B cell (primary cell): ENCODE measurements around the gene VEGFB. TPM values are rescaled to one million over a fixed set of nuclear protein-coding genes. Genes with fewer than 3 reads are reported as not detected.

Experiments
- ATAC-seq: fragments of 200-7000 bp; cut with Tn5 transposase; one replicate; pipeline ENCODE4 v1.10.0; 2021; ENCODE audit warnings: low read depth, mild to moderate bottlenecking, moderate number of reproducible peaks, moderate library complexity
- CTCF ChIA-PET: fragments of 350-600 bp; sonication (Branson Sonifier 250); formaldehyde crosslinking; loops from one replicate; lab custom pipeline; 2021; ENCODE audit warnings: antibody characterized with exemption, inconsistent platforms; lab: Charles Lee
- POLR2A ChIA-PET: fragments of 350-600 bp; sonication (Branson Sonifier 250); formaldehyde crosslinking; loops from one replicate; lab custom pipeline; 2021; ENCODE audit warnings: antibody characterized with exemption; lab: Charles Lee
- DNase-seq: peaks from one replicate; pipeline ENCODE4 v3.0.0; 2013
- H2AFZ ChIP-seq: 2 replicates; pipeline ENCODE4 v1.6.1; 2012; ENCODE audit warnings: mild to moderate bottlenecking, low read depth, low read length; ENCODE audit not compliant: insufficient read depth, poor library complexity, severe bottlenecking
- H3K27ac ChIP-seq, 2 donors: 1 replicate in 1 of 2; 2 replicates in 1 of 2; pipeline ENCODE4 v1.5.1; 2012 to 2013; ENCODE audit warnings: low read length in 2 of 2, mild to moderate bottlenecking in 2 of 2, moderate library complexity in 1 of 2
- H3K27me3 ChIP-seq, 4 experiments: fragments of 200-600 bp in 1 of 4; sonication (generic) in 1 of 4; replicated peaks in 1 of 4; 1 replicate in 2 of 4; 2 replicates in 2 of 4; pipeline versions ENCODE4 v1.6.1 to v1.7.0; 2013 to 2016; ENCODE audit warnings: low read length in 3 of 4, mild to moderate bottlenecking in 2 of 4, mixed read lengths in 1 of 4, moderate library complexity in 1 of 4; ENCODE audit not compliant: insufficient read depth in 4 of 4, control insufficient read depth in 3 of 4; ENCODE audit errors: control extremely low read depth in 1 of 4
- H3K36me3 ChIP-seq, 2 experiments: replicated peaks in 1 of 2; 1 replicate in 1 of 2; 2 replicates in 1 of 2; pipeline versions ENCODE4 v1.6.1 to v1.7.1; 2013; ENCODE audit warnings: low read length in 1 of 2; ENCODE audit not compliant: insufficient read depth in 2 of 2, control insufficient read depth in 1 of 2; ENCODE audit errors: control extremely low read depth in 1 of 2, extremely low read depth in 1 of 2
- H3K4me1 ChIP-seq, 2 donors: fragments of 200-600 bp in 1 of 2; sonication (generic) in 1 of 2; 1 replicate in 1 of 2; 2 replicates in 1 of 2; pipeline versions ENCODE4 v1.5.1 to v1.6.1; 2013 to 2017; ENCODE audit warnings: low read length in 2 of 2; ENCODE audit not compliant: control insufficient read depth in 2 of 2, insufficient read depth in 2 of 2
- H3K4me2 ChIP-seq: replicated peaks from 2 replicates; pipeline ENCODE3; 2012; ENCODE audit warnings: mild to moderate bottlenecking, low read depth, low read length; ENCODE audit not compliant: poor library complexity, severe bottlenecking
- H3K4me3 ChIP-seq, 5 experiments: fragments of 200-600 bp in 1 of 5; sonication (generic) in 1 of 5; 1 replicate in 3 of 5; 2 replicates in 2 of 5; pipeline versions ENCODE4 v1.5.1 to v1.7.0; 2011 to 2016; ENCODE audit warnings: low read length in 4 of 5, mild to moderate bottlenecking in 4 of 5, low read depth in 2 of 5, control low read depth in 1 of 5, moderate library complexity in 1 of 5; ENCODE audit not compliant: insufficient read depth in 1 of 5; ENCODE audit errors: control extremely low read depth in 1 of 5, extremely low read depth in 1 of 5
- H3K79me2 ChIP-seq: fragments of 200-600 bp; sonication (generic); one replicate; pipeline ENCODE4 v1.6.0; 2016; ENCODE audit warnings: low read length; ENCODE audit not compliant: control insufficient read depth, insufficient read depth
- H3K9ac ChIP-seq: fragments of 200-600 bp; sonication (generic); 2 replicates; pipeline ENCODE4 v1.6.1; 2017; ENCODE audit warnings: mild to moderate bottlenecking, low read length, moderate library complexity
- H3K9me3 ChIP-seq, 3 donors: one replicate each; pipeline versions ENCODE4 v1.6.1 to v1.7.1; 2013; ENCODE audit warnings: low read length in 2 of 3; ENCODE audit not compliant: control insufficient read depth in 2 of 3, insufficient read depth in 1 of 3; ENCODE audit errors: control extremely low read depth in 1 of 3
- H4K20me1 ChIP-seq: 2 replicates; pipeline ENCODE4 v1.6.0; 2012; ENCODE audit warnings: mild to moderate bottlenecking, low read length; ENCODE audit not compliant: insufficient read depth, control insufficient read depth, poor library complexity, severe bottlenecking
- H3K27ac Mint-ChIP-seq: one replicate; pipeline ENCODE4 v1.8.0; 2021; ENCODE audit warnings: mixed read lengths
- H3K27me3 Mint-ChIP-seq: one replicate; pipeline ENCODE4 v1.8.0; 2021; ENCODE audit warnings: mixed read lengths
- H3K4me1 Mint-ChIP-seq: one replicate; pipeline ENCODE4 v1.8.0; 2021; ENCODE audit warnings: mixed read lengths
- H3K4me3 Mint-ChIP-seq: one replicate; pipeline ENCODE4 v1.8.0; 2021; ENCODE audit warnings: mixed read lengths
- H3K9me3 Mint-ChIP-seq: one replicate; pipeline ENCODE4 v1.8.0; 2022; ENCODE audit warnings: mixed read lengths; ENCODE audit not compliant: insufficient read depth
- CTCF ChIP-seq: fragments of 200-600 bp; IDR thresholded peaks from one replicate; pipeline ENCODE4 v1.8.0; 2022; ENCODE audit warnings: antibody characterized with exemption, mild to moderate bottlenecking
- EZH2 ChIP-seq: IDR thresholded peaks from 2 replicates; pipeline ENCODE4 v1.6.1; 2012; ENCODE audit warnings: borderline replicate concordance, low read depth, mild to moderate bottlenecking, moderate library complexity, low read length; ENCODE audit not compliant: insufficient read depth, poor library complexity, severe bottlenecking
- WGBS: methylation state at CpG from one replicate; pipeline ENCODE4 v1.1.5; 2013; ENCODE audit warnings: missing lambda C conversion rate; ENCODE audit not compliant: insufficient coverage; 5-methylcytosine and 5-hydroxymethylcytosine counted together
- intact Hi-C: fragments of 100-400 bp; cut with micrococcal nuclease; formaldehyde crosslinking; loops from one replicate; pipeline ENCODE4 v1.10.0; 2022
- polyA plus RNA-seq: library from polyadenylated mRNA; depleted of rRNA; stranded (reverse); fragments of >200 nt; gene quantifications from 2 replicates; pipeline ENCODE4 v1.2.3, GENCODE V29; 2012
- total RNA-seq, 2 donors: library from RNA; stranded (reverse); fragments of 120-200 nt in 1 of 2; gene quantifications; 1 replicate in 1 of 2; 2 replicates in 1 of 2; pipeline versions ENCODE4 v1.2.3 to v1.2.4, GENCODE V29; 2013 to 2022

The VEGFB gene
- total and polyA plus RNA-seq, 2 donors (not counting 1 experiment from before 2014, with no cell fraction given): 56.4 to 152 TPM

- Mint-ChIP-seq H3K27me3 (no peaks in the 10 kb centered on the region), H3K4me3 (no peak overlapping the region), H3K4me1 (no peaks in the 10 kb centered on the region), H3K27ac (no peak overlapping the region), H3K9me3 (no peaks in the 10 kb centered on the region)
- ChIA-PET POLR2A (interaction anchor here (0.6 kb wide), 1 partner anchor 1457 kb away, joined by 4 read pairs; no protein-coding TSS in a partner anchor), CTCF (interaction anchor here (1.2 to 1.4 kb wide), 2 partner anchors 57 to 59 kb away, joined by 3 to 4 read pairs; partner anchors contain the start of gene FERMT3)
- TF ChIP-seq CTCF: no peak
- TF ChIP-seq EZH2: no peak
- no peak for ATAC-seq
- WGBS: 93% methylated on average over 27 of the region's 29 CpGs
- Histone ChIP-seq H3K36me3 (no peaks in the 10 kb centered on the region), H3K4me3 (no peak overlapping the region), H3K4me2 (no peak overlapping the region), H2AFZ (no peak overlapping the region), H4K20me1 (no peaks in the 10 kb centered on the region), H3K27me3 (no peaks in the 10 kb centered on the region), H3K27ac (no peak overlapping the region), H3K4me1 (peaks cover 2 to 5% of the 10 kb centered on the region in 2 donors), H3K9ac (no peak overlapping the region), H3K9me3 (no peaks in the 10 kb centered on the region), H3K79me2 (no peaks in the 10 kb centered on the region)
- intact Hi-C loops: no loop called here
- no peak for DNase-seq
Measured at GRCh38 chr11:64263021-64263946, 28.9 kb downstream of the VEGFB start.

- Histone ChIP-seq H3K4me3 (no peak overlapping the region), H3K79me2 (no peaks in the 10 kb centered on the region), H2AFZ (no peak overlapping the region), H3K36me3 (no peaks in the 10 kb centered on the region), H3K27ac (no peak overlapping the region), H3K4me2 (no peak overlapping the region), H3K27me3 (no peaks in the 10 kb centered on the region), H3K4me1 (peaks cover 9 to 11% of the 10 kb centered on the region in 2 donors), H3K9ac (no peak overlapping the region), H3K9me3 (no peaks in the 10 kb centered on the region), H4K20me1 (no peaks in the 10 kb centered on the region)
- TF ChIP-seq CTCF (no peak), EZH2 (no peak)
- DNase-seq: no peak
- no peaks in the 10 kb centered on the region for H3K9me3 Mint-ChIP-seq
- peaks cover 3% of the 10 kb centered on the region for H3K4me1 Mint-ChIP-seq
- no peak overlapping the region for H3K4me3 Mint-ChIP-seq
- intact Hi-C loops: no loop called here
- no peaks in the 10 kb centered on the region for H3K27me3 Mint-ChIP-seq
- WGBS: 99% methylated on average over 6 of the region's 8 CpGs
- no peak for ATAC-seq
- H3K27ac Mint-ChIP-seq: no peak overlapping the region
- POLR2A ChIA-PET: interaction anchor here (0.6 kb wide), 1 partner anchor 1458 kb away, joined by 4 read pairs; no protein-coding TSS in a partner anchor
- CTCF ChIA-PET: interaction anchor here (0.9 to 1.4 kb wide), 3 partner anchors 40 to 60 kb away, joined by 3 to 4 read pairs (median 3); partner anchors contain the start of gene FERMT3
Measured at GRCh38 chr11:64263947-64264317, 29.5 kb downstream of the VEGFB start.
